RKO (cell line): Measurements from ENCODE around the gene OAS3.

Experiments used
- DNase-seq: peaks from one replicate; pipeline ENCODE4 v3.0.0-alpha.2; 2016; ENCODE audit warnings: low spot score

The OAS3 gene

GRCh38 chr12:112961536-112961935, 23.3 kb downstream of the OAS3 start:
- no peak for DNase-seq

GRCh38 chr12:112962561-112962960, 24.3 kb downstream of the OAS3 start:
- no peak for DNase-seq

- DNase-seq, result no peak
These were observed 25.1 kb downstream of the OAS3 start for GRCh38 chr12:112963227-112963861.

GRCh38 chr12:112964067-112964670, 25.9 kb downstream of the OAS3 start:
- no peak for DNase-seq

GRCh38 chr12:112964915-112965314, 26.6 kb downstream of the OAS3 start:
- DNase-seq, result no peak

GRCh38 chr12:112965643-112966042, 27.4 kb downstream of the OAS3 start:
- no peak for DNase-seq

- no peak for DNase-seq
These were observed 29.0 kb downstream of the OAS3 start for GRCh38 chr12:112967306-112967705.

- DNase-seq, result no peak
These were observed 29.6 kb downstream of the OAS3 start for GRCh38 chr12:112967858-112968257.

GRCh38 chr12:112969547-112970306, 31.5 kb downstream of the OAS3 start:
- no peak for DNase-seq

GRCh38 chr12:112970391-112970790, 32.1 kb downstream of the OAS3 start:
- no peak for DNase-seq

- no peak for DNase-seq
These were observed 33.0 kb downstream of the OAS3 start for GRCh38 chr12:112971248-112971647.

- no peak for DNase-seq
These were observed 34.9 kb downstream of the OAS3 start for GRCh38 chr12:112973011-112973735.

GRCh38 chr12:112973818-112974231, 35.6 kb downstream of the OAS3 start:
- DNase-seq, result no peak

GRCh38 chr12:112974904-112975303, 36.6 kb downstream of the OAS3 start:
- DNase-seq, result no peak

- no peak for DNase-seq
These were observed 38.9 kb downstream of the OAS3 start for GRCh38 chr12:112977139-112977538.

GRCh38 chr12:112977641-112978040, 39.4 kb downstream of the OAS3 start:
- DNase-seq, result no peak

- DNase-seq, result peak; percentile 27
These were observed 40.1 kb downstream of the OAS3 start, which contains the start of gene OAS2 for GRCh38 chr12:112978163-112979040. Gene OAS2 (plus strand): TSS chr12:112978519. CDS start chr12:112978609, 90 bp downstream.

GRCh38 chr12:112979041-112979680, 40.9 kb downstream of the OAS3 start:
- no peak for DNase-seq

- DNase-seq, result no peak
These were observed 42.4 kb downstream of the OAS3 start for GRCh38 chr12:112980491-112981158.

- DNase-seq, result no peak
These were observed 47.5 kb downstream of the OAS3 start for GRCh38 chr12:112985642-112986290.
